SH-SY5Y (cell line): ENCODE data around the gene TUBG2.

Experiments
- GATA2 ChIP-seq: IDR thresholded peaks from 2 replicates; pipeline ENCODE4 v1.6.1; 2011; ENCODE audit warnings: mild to moderate bottlenecking, low read depth, low read length
- GATA3 ChIP-seq: IDR thresholded peaks from 2 replicates; pipeline ENCODE4 v1.6.1; 2011; ENCODE audit warnings: low read depth, mild to moderate bottlenecking, low read length, moderate library complexity

DNA sequence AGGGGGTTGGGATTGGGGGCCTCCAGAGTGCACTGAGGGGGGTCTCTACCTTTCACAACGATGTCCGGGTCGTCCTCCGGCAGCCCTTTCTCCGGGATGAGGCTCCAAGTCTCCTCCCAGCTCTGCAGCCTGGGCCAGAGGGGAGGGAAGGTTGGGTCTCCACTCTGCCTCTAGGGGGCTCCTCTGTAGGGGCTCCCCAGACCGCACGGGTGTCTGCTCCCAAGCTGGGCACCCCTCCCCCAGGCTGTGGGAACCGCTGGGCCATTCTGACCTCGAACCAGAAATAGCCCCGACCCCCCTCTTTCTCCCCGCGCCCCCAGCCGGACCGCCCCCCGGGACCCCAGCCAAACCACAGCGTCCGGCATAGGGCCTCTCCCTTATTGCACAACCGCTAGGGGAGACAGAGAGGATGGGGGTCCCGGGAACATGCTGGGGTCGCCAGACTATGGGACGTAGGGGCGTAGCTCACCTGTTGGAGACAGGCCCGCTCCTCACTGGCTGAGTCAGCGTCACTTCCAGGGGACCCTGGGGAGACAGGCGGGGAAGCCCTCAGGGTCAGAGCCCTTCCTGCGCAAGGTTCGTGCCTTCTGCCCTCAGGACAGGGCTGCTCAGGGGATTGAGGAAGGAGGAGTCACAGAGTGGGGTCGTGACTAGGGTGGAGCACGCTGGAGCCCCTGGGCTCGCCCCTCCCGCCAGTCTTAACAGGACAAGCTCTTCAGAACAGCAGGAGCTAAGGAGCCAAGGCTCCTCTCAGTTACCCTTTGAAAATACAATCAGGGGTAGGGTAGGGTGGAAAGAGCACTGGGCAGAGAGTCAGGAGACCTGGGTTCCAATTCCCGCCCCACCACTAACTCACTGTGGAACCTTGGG, 15.0 kb downstream of the TUBG2 start:
- no peak for TF ChIP-seq GATA2
- TF ChIP-seq GATA3: no peak
